Astrocyte of the cerebellum (primary cell): Measurements from ENCODE around the gene GPD1.
A peak's percentile ranks its signal among the peaks of the same experiment; 100 is the strongest.
"Not testable (repeated sequence)": the region's sequence is repeated elsewhere in the genome, so short reads cannot be mapped to it uniquely, and the experiment has no call there.

ENCODE experiments used
- DNase-seq: peaks from one replicate; pipeline ENCODE4 v3.0.0-alpha.2; 2011; ENCODE audit warnings: low read depth
- H3K4me3 ChIP-seq: 2 replicates; pipeline ENCODE4 v1.5.1; 2011; ENCODE audit warnings: mild to moderate bottlenecking, low read depth, low read length, moderate library complexity
- in situ Hi-C: cut with HindIII; loops from 2 replicates; pipeline ENCODE4 v1.10.0; 2017; ENCODE audit warnings: low sequenced_read_pairs
- TF ChIP-seq, protein P1 (sequence below): IDR thresholded peaks from 2 replicates; pipeline ENCODE4 v1.5.1; 2012; ENCODE audit warnings: low read length, low read depth, moderate library complexity, mild to moderate bottlenecking; ENCODE audit errors: missing control alignments

GPD1 gene

DNA sequence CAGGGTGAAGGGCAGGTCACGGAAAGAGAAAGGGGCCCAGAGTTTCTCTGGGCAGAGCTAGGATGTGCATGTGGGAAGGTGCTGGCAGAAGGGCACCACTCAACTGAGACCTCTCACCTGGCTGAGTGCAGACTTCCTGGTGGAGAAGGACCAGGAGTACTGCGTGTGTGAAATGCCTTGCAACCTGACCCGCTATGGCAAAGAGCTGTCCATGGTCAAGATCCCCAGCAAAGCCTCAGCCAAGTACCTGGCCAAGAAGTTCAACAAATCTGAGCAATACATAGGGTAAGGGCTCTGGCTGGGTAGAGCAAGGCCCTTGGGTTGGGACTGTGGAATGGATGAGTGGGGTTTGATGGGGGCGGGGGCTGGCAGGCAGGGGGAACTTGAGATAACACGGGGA is 24.0 kb upstream of the GPD1 start:
- no peak for DNase-seq
- in situ Hi-C loops = no loop called here

DNA sequence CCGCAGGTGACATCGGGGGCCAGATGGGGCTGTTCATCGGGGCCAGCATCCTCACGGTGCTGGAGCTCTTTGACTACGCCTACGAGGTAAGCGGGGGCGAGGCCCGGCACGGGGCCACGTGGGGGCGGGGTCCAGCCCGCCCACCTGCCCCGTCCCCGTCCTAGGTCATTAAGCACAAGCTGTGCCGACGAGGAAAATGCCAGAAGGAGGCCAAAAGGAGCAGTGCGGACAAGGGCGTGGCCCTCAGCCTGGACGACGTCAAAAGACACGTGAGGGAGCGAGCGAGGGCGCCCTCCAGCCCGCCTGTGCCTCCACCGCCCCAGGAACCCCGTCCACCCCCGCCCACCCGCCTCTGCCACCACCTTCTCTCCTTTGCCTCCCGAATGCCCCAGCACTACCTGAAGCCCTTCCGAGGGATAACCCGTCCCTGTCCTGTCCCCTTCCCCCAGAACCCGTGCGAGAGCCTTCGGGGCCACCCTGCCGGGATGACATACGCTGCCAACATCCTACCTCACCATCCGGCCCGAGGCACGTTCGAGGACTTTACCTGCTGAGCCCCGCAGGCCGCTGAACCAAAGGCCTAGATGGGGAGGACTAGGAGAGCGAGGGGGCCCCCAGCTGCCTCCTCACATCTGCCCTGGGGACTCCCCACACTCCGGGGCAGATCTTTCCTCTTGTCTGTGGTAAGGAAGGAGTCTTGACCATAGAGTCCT is 22.6 kb upstream of the GPD1 start:
- in situ Hi-C loops = no loop called here
- no peak for DNase-seq
- H3K4me3 ChIP-seq = no peak overlapping the region
- TF ChIP-seq, protein P1, sequence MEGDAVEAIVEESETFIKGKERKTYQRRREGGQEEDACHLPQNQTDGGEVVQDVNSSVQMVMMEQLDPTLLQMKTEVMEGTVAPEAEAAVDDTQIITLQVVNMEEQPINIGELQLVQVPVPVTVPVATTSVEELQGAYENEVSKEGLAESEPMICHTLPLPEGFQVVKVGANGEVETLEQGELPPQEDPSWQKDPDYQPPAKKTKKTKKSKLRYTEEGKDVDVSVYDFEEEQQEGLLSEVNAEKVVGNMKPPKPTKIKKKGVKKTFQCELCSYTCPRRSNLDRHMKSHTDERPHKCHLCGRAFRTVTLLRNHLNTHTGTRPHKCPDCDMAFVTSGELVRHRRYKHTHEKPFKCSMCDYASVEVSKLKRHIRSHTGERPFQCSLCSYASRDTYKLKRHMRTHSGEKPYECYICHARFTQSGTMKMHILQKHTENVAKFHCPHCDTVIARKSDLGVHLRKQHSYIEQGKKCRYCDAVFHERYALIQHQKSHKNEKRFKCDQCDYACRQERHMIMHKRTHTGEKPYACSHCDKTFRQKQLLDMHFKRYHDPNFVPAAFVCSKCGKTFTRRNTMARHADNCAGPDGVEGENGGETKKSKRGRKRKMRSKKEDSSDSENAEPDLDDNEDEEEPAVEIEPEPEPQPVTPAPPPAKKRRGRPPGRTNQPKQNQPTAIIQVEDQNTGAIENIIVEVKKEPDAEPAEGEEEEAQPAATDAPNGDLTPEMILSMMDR = no peak

More for the DNA sequence above, 24.0 kb upstream of the GPD1 start:
- TF ChIP-seq, protein P1 = no peak
- H3K4me3 ChIP-seq = no peak overlapping the region

DNA sequence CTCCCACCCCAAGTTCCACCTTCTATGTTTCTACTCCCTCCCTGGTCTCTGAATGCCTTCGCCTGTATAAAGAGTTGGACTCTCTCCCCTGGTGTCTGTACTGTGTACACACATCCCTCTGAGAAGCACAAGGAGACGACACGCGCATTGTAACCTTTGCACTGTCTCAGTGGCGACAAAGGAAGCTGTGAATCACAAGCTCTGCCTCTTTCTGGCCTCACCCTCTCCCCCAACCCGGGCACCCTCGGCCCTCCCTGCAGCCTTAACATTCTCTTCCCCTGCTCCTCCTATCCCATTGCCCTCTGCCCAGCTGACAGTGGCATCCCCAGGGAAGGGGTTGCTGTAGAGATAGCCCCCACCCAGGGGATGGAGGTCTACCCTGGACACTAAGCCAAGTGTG is 21.2 kb upstream of the GPD1 start:
- TF ChIP-seq, protein P1 = no peak
- in situ Hi-C loops = no loop called here
- DNase-seq = no peak
- no peak overlapping the region for H3K4me3 ChIP-seq

- TF ChIP-seq, protein P1 = no peak
- in situ Hi-C loops = no loop called here
Measured at GRCh38 chr12:50083301-50083700, 20.5 kb upstream of the GPD1 start.

GRCh38 chr12:50084409-50084774 is 19.4 kb upstream of the GPD1 start:
- peak overlapping the region; percentile 55 for H3K4me3 ChIP-seq
- in situ Hi-C loops, DNase-seq: not testable (repeated sequence)

More at GRCh38 chr12:50083301-50083700, 20.5 kb upstream of the GPD1 start:
- H3K4me3 ChIP-seq = no peak overlapping the region
- no peak for DNase-seq

GRCh38 chr12:50084775-50085614 is 18.8 kb upstream of the GPD1 start, which contains the start of gene SMARCD1:
Gene SMARCD1, plus strand, starts transcription at chr12:50085342. Its CDS starts 28 bp downstream, at chr12:50085370.
- H3K4me3 ChIP-seq = peak within 1 kb of the TSS; percentile 55
- TF ChIP-seq, protein P1 = peak; percentile 62
- in situ Hi-C loops = no loop called here
- peak; percentile 81 for DNase-seq

DNA sequence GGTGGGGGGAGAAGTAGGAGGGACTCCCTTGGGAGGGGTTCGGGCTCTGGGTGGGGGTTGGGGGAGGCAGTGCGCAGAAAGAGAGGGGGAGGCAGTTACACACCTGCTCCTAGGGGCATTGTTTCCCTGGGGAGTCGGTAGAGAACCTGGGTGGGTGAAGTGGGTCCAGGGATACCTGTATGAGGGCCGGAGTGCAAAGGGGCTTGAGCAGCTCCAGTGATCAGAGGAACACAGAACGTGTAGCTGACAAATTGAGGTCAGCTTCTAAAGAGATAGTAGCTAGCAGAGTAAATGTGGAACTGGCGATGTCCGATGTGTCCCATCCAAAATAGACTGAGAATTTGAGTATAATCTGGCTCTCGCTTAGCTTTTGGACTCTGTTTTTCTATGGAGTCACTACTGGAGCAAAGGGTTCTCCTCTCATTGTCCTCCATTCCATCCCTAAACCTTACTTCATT is 18.2 kb upstream of the GPD1 start:
- no peak for DNase-seq
- in situ Hi-C loops = no loop called here
- TF ChIP-seq, protein P1 = no peak
- H3K4me3 ChIP-seq = peak overlapping the region; percentile 55
